Smooth muscle cell (in vitro differentiated cells): ENCODE measurements around the gene FAT2. TPM values are rescaled to one million over a fixed set of nuclear protein-coding genes. Genes with fewer than 3 reads are reported as not detected.
A peak's percentile ranks its signal among the peaks of the same experiment; 100 is the strongest.

Source experiments
- DNase-seq: peaks from one replicate; lab custom pipeline; 2025; ENCODE audit not compliant: unreplicated experiment; lab: John Stamatoyannopoulos, UW
- H2AFZ ChIP-seq: fragments of 200-600 bp; sonication (generic); 2 replicates; pipeline ENCODE4 v1.6.0; 2016; ENCODE audit warnings: antibody characterized with exemption, low read depth, mild to moderate bottlenecking
- H3F3A ChIP-seq: fragments of 200-600 bp; sonication (generic); 2 replicates; pipeline ENCODE4 v1.6.0; 2017; ENCODE audit warnings: antibody characterized with exemption, low read depth
- H3K27ac ChIP-seq: fragments of 200-600 bp; sonication (generic); 2 replicates; pipeline ENCODE4 v1.5.1; 2016; ENCODE audit warnings: low read depth, mild to moderate bottlenecking
- H3K27me3 ChIP-seq: fragments of 200-600 bp; sonication (generic); 2 replicates; pipeline ENCODE4 v1.6.1; 2016; ENCODE audit warnings: low read depth, mild to moderate bottlenecking
- H3K36me3 ChIP-seq: fragments of 200-600 bp; sonication (generic); 2 replicates; pipeline ENCODE4 v1.5.1; 2016; ENCODE audit warnings: low read depth
- H3K4me1 ChIP-seq: fragments of 200-600 bp; sonication (generic); 2 replicates; pipeline ENCODE4 v1.5.1; 2016; ENCODE audit warnings: low read depth
- H3K4me2 ChIP-seq: fragments of 200-600 bp; sonication (generic); 2 replicates; pipeline ENCODE4 v1.6.0; 2016; ENCODE audit warnings: mild to moderate bottlenecking
- H3K4me3 ChIP-seq: fragments of 200-600 bp; sonication (generic); 2 replicates; pipeline ENCODE4 v1.5.1; 2016; ENCODE audit warnings: mild to moderate bottlenecking
- H3K79me2 ChIP-seq: fragments of 200-600 bp; sonication (generic); 2 replicates; pipeline ENCODE4 v1.6.0; 2016; ENCODE audit warnings: low read depth, mild to moderate bottlenecking
- H3K9ac ChIP-seq: fragments of 200-600 bp; sonication (generic); 2 replicates; pipeline ENCODE4 v1.6.0; 2016; ENCODE audit warnings: low read depth
- H3K9me3 ChIP-seq: fragments of 200-600 bp; sonication (generic); replicated peaks from 2 replicates; pipeline ENCODE4 v1.5.1; 2016; ENCODE audit warnings: low read depth
- H4K20me1 ChIP-seq: fragments of 200-600 bp; sonication (generic); 2 replicates; pipeline ENCODE4 v1.6.0; 2016; ENCODE audit warnings: low read depth
- WGBS: methylation state at CpG from one replicate; pipeline ENCODE4 v1.1.7; 2016; ENCODE audit warnings: low lambda C conversion rate; 5-methylcytosine and 5-hydroxymethylcytosine counted together
- polyA plus RNA-seq: library from polyadenylated mRNA; unstranded; fragments of >200 nt; fragmentation: Nextera tagmentation; extraction: Ambion mirVana; gene quantifications from 2 replicates; pipeline ENCODE4 v1.2.1, GENCODE V29; 2016
- total RNA-seq: library from RNA; depleted of rRNA; stranded (reverse); fragments of >200 nt; gene quantifications from 2 replicates; pipeline ENCODE4 v1.2.3, GENCODE V29; 2014
- TF ChIP-seq, protein P1 (sequence below): fragments of 200-600 bp; sonication (generic); IDR thresholded peaks from 2 replicates; pipeline ENCODE4 v1.5.1; 2017; ENCODE audit warnings: borderline replicate concordance, mild to moderate bottlenecking, antibody characterized with exemption; ENCODE audit not compliant: insufficient read depth, poor library complexity, severe bottlenecking

The FAT2 gene
- total and polyA plus RNA-seq, 2 experiments from 2014 or later = 0.65 to 10.1 TPM

GRCh38 chr5:151614565-151614964 is 23.4 kb upstream of the FAT2 start:
- Histone ChIP-seq H3K4me3 (no peak overlapping the region), H3K4me2 (no peak overlapping the region), H3F3A (no peaks in the 10 kb centered on the region), H3K79me2 (no peaks in the 10 kb centered on the region), H3K27me3 (peaks cover 20% of the 10 kb centered on the region), H3K9ac (no peak overlapping the region), H3K4me1 (peaks cover 7% of the 10 kb centered on the region), H3K27ac (peak overlapping the region; percentile 83), H3K36me3 (no peaks in the 10 kb centered on the region), H4K20me1 (no peaks in the 10 kb centered on the region), H3K9me3 (no peaks in the 10 kb centered on the region), H2AFZ (no peak overlapping the region)
- no peak for DNase-seq
- TF ChIP-seq, protein P1, sequence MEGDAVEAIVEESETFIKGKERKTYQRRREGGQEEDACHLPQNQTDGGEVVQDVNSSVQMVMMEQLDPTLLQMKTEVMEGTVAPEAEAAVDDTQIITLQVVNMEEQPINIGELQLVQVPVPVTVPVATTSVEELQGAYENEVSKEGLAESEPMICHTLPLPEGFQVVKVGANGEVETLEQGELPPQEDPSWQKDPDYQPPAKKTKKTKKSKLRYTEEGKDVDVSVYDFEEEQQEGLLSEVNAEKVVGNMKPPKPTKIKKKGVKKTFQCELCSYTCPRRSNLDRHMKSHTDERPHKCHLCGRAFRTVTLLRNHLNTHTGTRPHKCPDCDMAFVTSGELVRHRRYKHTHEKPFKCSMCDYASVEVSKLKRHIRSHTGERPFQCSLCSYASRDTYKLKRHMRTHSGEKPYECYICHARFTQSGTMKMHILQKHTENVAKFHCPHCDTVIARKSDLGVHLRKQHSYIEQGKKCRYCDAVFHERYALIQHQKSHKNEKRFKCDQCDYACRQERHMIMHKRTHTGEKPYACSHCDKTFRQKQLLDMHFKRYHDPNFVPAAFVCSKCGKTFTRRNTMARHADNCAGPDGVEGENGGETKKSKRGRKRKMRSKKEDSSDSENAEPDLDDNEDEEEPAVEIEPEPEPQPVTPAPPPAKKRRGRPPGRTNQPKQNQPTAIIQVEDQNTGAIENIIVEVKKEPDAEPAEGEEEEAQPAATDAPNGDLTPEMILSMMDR = no peak
- WGBS = 91% methylated on average over 7 of the region's 7 CpGs

DNA sequence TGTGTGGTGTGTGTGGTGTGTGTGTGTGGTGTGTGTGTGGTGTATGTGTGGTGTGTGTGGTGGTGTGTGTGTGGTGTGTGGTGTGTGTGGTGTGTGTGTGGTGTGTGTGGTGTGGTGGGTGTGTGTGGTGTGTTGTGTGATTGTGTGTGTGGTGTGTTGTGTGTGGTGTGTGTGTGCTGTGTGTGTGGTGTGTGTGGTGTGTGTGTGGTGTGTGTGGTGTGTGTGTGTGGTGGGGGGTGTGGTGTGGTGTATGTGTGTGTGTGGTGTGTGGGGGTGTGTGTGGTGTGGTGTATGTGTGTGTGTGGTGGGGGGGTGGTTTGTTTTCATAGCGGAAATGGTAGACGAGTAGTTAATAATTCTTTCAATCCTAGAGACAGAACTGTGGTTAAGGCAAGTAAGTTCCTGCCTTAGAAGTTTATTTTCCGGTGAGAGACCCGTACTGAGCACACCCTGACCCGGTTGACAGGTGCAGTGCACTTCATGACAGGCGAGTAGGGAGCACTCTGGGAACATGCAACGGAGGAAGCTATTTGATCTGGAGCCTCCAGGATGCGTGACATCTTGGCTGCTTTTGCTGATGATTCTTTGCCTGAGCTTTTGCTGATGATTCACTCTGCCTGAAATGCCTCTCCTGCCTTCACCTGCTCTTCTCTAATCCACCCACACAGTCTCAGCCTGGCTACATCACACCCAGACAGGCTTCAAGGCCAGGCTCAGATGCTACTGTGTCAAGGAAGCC is 21.7 kb upstream of the FAT2 start:
- H3K4me2 ChIP-seq = no peak overlapping the region

GRCh38 chr5:151611127-151611775 is 20.1 kb upstream of the FAT2 start:
- 92% methylated on average over 8 of the region's 8 CpGs for WGBS
- Histone ChIP-seq H3K4me2 (no peak overlapping the region), H3K27ac (no peak overlapping the region), H3K9ac (no peak overlapping the region), H3K79me2 (no peaks in the 10 kb centered on the region), H3K9me3 (no peaks in the 10 kb centered on the region), H4K20me1 (no peaks in the 10 kb centered on the region), H3K4me3 (no peak overlapping the region), H3K4me1 (no peaks in the 10 kb centered on the region), H3K27me3 (peaks cover 36% of the 10 kb centered on the region), H3K36me3 (no peaks in the 10 kb centered on the region), H3F3A (no peaks in the 10 kb centered on the region), H2AFZ (no peak overlapping the region)
- DNase-seq = no peak
- TF ChIP-seq, protein P1 = no peak

More for the DNA sequence above, 21.7 kb upstream of the FAT2 start:
- H3K27me3 ChIP-seq = peaks cover 24% of the 10 kb centered on the region
- H3K27ac ChIP-seq = peak overlapping the region; percentile 83
- H3F3A ChIP-seq = no peaks in the 10 kb centered on the region
- H3K4me1 ChIP-seq = no peaks in the 10 kb centered on the region
- H3K9me3 ChIP-seq = no peaks in the 10 kb centered on the region
- H4K20me1 ChIP-seq = no peaks in the 10 kb centered on the region
- no peak overlapping the region for H3K9ac ChIP-seq
- TF ChIP-seq, protein P1 = no peak
- no peak overlapping the region for H2AFZ ChIP-seq
- no peak overlapping the region for H3K4me3 ChIP-seq
- H3K79me2 ChIP-seq = no peaks in the 10 kb centered on the region
- DNase-seq = no peak
- 47% methylated on average over 7 of the region's 8 CpGs for WGBS
- no peaks in the 10 kb centered on the region for H3K36me3 ChIP-seq
